Measurements from ENCODE around the gene C1orf35. TPM values are rescaled to one million over a fixed set of nuclear protein-coding genes. Genes with fewer than 3 reads are reported as not detected.

The C1orf35 gene
- total RNA-seq, 4 donors from 2014 or later, result 10.6 to 18.6 (median 12.6) TPM; not detected in 1

- no peaks in the 10 kb centered on the region for H3K9me3 ChIP-seq
- H3K27ac ChIP-seq, result peak overlapping the region; percentile 88 to 91
- peaks cover 16 to 41% of the 10 kb centered on the region in 2 donors for H3K4me1 ChIP-seq
- peak; percentile 36 to 47 for DNase-seq
- TF ChIP-seq CTCF (IDR thresholded peaks at IDR 0.05) (no peak), POLR2A (IDR thresholded peaks at IDR 0.05) (no peak)
- intact Hi-C loops (cut with DNase I; ENCODE audit: low total_unique reads), result no loop called here
- H3K4me3 ChIP-seq, result no peak overlapping the region
- no peaks in the 10 kb centered on the region for H3K27me3 ChIP-seq
- H3K36me3 ChIP-seq, result no peaks in the 10 kb centered on the region
Observed at GRCh38 chr1:228148196-228148861, 45.2 kb upstream of the C1orf35 start.

- H3K9me3 ChIP-seq, result no peaks in the 10 kb centered on the region
- H3K27ac ChIP-seq, result peak overlapping the region; percentile 88 to 91
- no peak for TF ChIP-seq CTCF (IDR thresholded peaks at IDR 0.05)
- TF ChIP-seq POLR2A (IDR thresholded peaks at IDR 0.05), result no peak
- H3K4me3 ChIP-seq, result no peak overlapping the region
- no peaks in the 10 kb centered on the region for H3K27me3 ChIP-seq
- H3K4me1 ChIP-seq, result peaks cover 16 to 43% of the 10 kb centered on the region in 2 donors
- intact Hi-C loops (cut with DNase I; ENCODE audit: low total_unique reads), result no loop called here
- no peak for DNase-seq
- no peaks in the 10 kb centered on the region for H3K36me3 ChIP-seq
Observed at GRCh38 chr1:228147768-228148167, 44.6 kb upstream of the C1orf35 start.

GRCh38 chr1:228147151-228147693 lies 44.1 kb upstream of the C1orf35 start:
- peaks cover 16 to 48% of the 10 kb centered on the region in 2 donors for H3K4me1 ChIP-seq
- TF ChIP-seq POLR2A (IDR thresholded peaks at IDR 0.05), result no peak
- no peak for TF ChIP-seq CTCF (IDR thresholded peaks at IDR 0.05)
- no peak for DNase-seq

GRCh38 chr1:228146417-228147150 lies 43.5 kb upstream of the C1orf35 start:
- no peak for DNase-seq
- H3K4me1 ChIP-seq, result peaks cover 12 to 52% of the 10 kb centered on the region in 2 donors
- no peak overlapping the region for H3K4me3 ChIP-seq
- TF ChIP-seq POLR2A (IDR thresholded peaks at IDR 0.05) (no peak), CTCF (IDR thresholded peaks at IDR 0.05) (no peak)
- no peaks in the 10 kb centered on the region for H3K27me3 ChIP-seq
- no peaks in the 10 kb centered on the region for H3K9me3 ChIP-seq
- intact Hi-C loops (cut with DNase I; ENCODE audit: low total_unique reads), result no loop called here
- no peaks in the 10 kb centered on the region for H3K36me3 ChIP-seq
- H3K27ac ChIP-seq, result no peak overlapping the region

More at GRCh38 chr1:228147151-228147693, 44.1 kb upstream of the C1orf35 start:
- no peaks in the 10 kb centered on the region for H3K9me3 ChIP-seq
- intact Hi-C loops (cut with DNase I; ENCODE audit: low total_unique reads), result no loop called here
- H3K36me3 ChIP-seq, result no peaks in the 10 kb centered on the region
- no peak overlapping the region for H3K4me3 ChIP-seq
- H3K27me3 ChIP-seq, result no peaks in the 10 kb centered on the region
- H3K27ac ChIP-seq, result peak overlapping the region in 1 of 2 donors; percentile 88

All from uterus (tissue), 4 donors.